Fibroblast of lung (primary cell): ENCODE results near the gene GPC5.

Experiments
- EZH2 ChIP-seq: IDR thresholded peaks from 2 replicates; pipeline ENCODE4 v1.5.1; 2012; ENCODE audit warnings: low read length, control low read depth, mild to moderate bottlenecking; ENCODE audit errors: missing control alignments
- TF ChIP-seq, protein P1 (sequence below), 2 donors: IDR thresholded peaks in 1 of 2; conservative IDR thresholded peaks in 1 of 2; 1 replicate in 1 of 2; 2 replicates in 1 of 2; pipeline ENCODE4 v1.5.1; 2011 to 2012; ENCODE audit warnings: low read length in 2 of 2, control low read depth in 1 of 2, inconsistent platforms in 1 of 2, low read depth in 1 of 2, mild to moderate bottlenecking in 1 of 2

DNA sequence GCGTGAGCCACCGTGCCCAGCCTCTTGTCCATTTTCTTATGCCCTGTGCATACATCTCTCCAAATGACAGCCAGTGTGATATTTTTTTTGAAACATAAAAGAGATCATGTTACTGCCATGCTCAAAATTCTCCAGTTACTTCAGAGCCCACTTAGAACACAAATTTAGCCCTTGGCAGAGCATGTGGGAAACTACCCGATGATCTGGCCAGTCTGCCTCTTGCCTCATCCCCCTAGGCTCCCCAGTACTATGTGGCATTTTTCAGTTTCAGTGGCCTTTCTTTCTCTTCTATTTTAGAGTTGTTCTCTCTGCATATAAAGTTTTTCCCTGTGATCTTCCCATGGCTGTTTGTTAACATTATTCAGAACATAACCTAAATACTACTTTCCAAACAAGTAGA, 323.0 kb downstream of the GPC5 start:
- TF ChIP-seq, protein P1, sequence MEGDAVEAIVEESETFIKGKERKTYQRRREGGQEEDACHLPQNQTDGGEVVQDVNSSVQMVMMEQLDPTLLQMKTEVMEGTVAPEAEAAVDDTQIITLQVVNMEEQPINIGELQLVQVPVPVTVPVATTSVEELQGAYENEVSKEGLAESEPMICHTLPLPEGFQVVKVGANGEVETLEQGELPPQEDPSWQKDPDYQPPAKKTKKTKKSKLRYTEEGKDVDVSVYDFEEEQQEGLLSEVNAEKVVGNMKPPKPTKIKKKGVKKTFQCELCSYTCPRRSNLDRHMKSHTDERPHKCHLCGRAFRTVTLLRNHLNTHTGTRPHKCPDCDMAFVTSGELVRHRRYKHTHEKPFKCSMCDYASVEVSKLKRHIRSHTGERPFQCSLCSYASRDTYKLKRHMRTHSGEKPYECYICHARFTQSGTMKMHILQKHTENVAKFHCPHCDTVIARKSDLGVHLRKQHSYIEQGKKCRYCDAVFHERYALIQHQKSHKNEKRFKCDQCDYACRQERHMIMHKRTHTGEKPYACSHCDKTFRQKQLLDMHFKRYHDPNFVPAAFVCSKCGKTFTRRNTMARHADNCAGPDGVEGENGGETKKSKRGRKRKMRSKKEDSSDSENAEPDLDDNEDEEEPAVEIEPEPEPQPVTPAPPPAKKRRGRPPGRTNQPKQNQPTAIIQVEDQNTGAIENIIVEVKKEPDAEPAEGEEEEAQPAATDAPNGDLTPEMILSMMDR (conservative IDR thresholded peaks at IDR 0.05 in 1 of 2, IDR thresholded peaks at IDR 0.05 in 1 of 2; ENCODE audit: low read depth in 1 of 2, low read length in 2 of 2) = no peak
- TF ChIP-seq EZH2 = no peak
